IPS-15b (cell line): ENCODE results near the gene AVPI1.
A peak's percentile ranks its signal among the peaks of the same experiment; 100 is the strongest.

Source experiments
- H3K27me3 ChIP-seq: one replicate; pipeline ENCODE4 v1.6.1; 2013; ENCODE audit warnings: low read length; ENCODE audit not compliant: control insufficient read depth, insufficient read depth
- H3K36me3 ChIP-seq: one replicate; pipeline ENCODE4 v1.6.1; 2013; ENCODE audit warnings: low read length; ENCODE audit not compliant: control insufficient read depth, insufficient read depth
- H3K4me1 ChIP-seq: one replicate; pipeline ENCODE4 v1.6.1; 2013; ENCODE audit warnings: mild to moderate bottlenecking, low read length; ENCODE audit not compliant: control insufficient read depth, insufficient read depth
- H3K4me3 ChIP-seq: one replicate; pipeline ENCODE4 v1.5.1; 2013; ENCODE audit warnings: low read depth, low read length
- H3K9ac ChIP-seq: one replicate; pipeline ENCODE4 v1.6.1; 2013; ENCODE audit warnings: low read depth, mild to moderate bottlenecking, low read length
- H3K9me3 ChIP-seq: one replicate; pipeline ENCODE4 v1.6.1; 2013; ENCODE audit warnings: mild to moderate bottlenecking, low read length; ENCODE audit not compliant: control insufficient read depth, insufficient read depth

The AVPI1 gene

GRCh38 chr10:97686962-97687784 lies at the start of gene AVPI1:
AVPI1 (minus strand) TSS chr10:97687241; CDS start chr10:97679905, 7,336 bp downstream.
- Histone ChIP-seq H3K4me3 (peak within 1 kb of the TSS; percentile 95), H3K9ac (peak within 1 kb of the TSS; percentile 92), H3K9me3 (no peaks in the 10 kb centered on the region), H3K27me3 (peaks cover 3% of the 10 kb centered on the region), H3K36me3 (no peaks in the 10 kb centered on the region), H3K4me1 (peaks cover 10% of the 10 kb centered on the region)

GRCh38 chr10:97736403-97736901 lies 49.4 kb upstream of the AVPI1 start:
- Histone ChIP-seq H3K4me3 (no peak overlapping the region), H3K36me3 (no peaks in the 10 kb centered on the region), H3K9ac (no peak overlapping the region), H3K27me3 (peaks cover 26% of the 10 kb centered on the region), H3K9me3 (peaks cover 9% of the 10 kb centered on the region), H3K4me1 (no peaks in the 10 kb centered on the region)

GRCh38 chr10:97734021-97734420 lies 47.0 kb upstream of the AVPI1 start:
- Histone ChIP-seq H3K4me3 (no peak overlapping the region), H3K27me3 (peaks cover 26% of the 10 kb centered on the region), H3K9ac (no peak overlapping the region), H3K36me3 (no peaks in the 10 kb centered on the region), H3K4me1 (no peaks in the 10 kb centered on the region), H3K9me3 (peaks cover 9% of the 10 kb centered on the region)

GRCh38 chr10:97733256-97733655 lies 46.2 kb upstream of the AVPI1 start:
- peaks cover 9% of the 10 kb centered on the region for H3K9me3 ChIP-seq
- H3K4me1 ChIP-seq: no peaks in the 10 kb centered on the region
- no peaks in the 10 kb centered on the region for H3K36me3 ChIP-seq
- peaks cover 26% of the 10 kb centered on the region for H3K27me3 ChIP-seq
- H3K9ac ChIP-seq: no peak overlapping the region
- no peak overlapping the region for H3K4me3 ChIP-seq

GRCh38 chr10:97732052-97732359 lies 45.0 kb upstream of the AVPI1 start:
- H3K4me3 ChIP-seq: no peak overlapping the region
- no peaks in the 10 kb centered on the region for H3K4me1 ChIP-seq
- peaks cover 26% of the 10 kb centered on the region for H3K27me3 ChIP-seq
- H3K9me3 ChIP-seq: peaks cover 9% of the 10 kb centered on the region
- H3K9ac ChIP-seq: no peak overlapping the region
- no peaks in the 10 kb centered on the region for H3K36me3 ChIP-seq

- no peaks in the 10 kb centered on the region for H3K36me3 ChIP-seq
- H3K9me3 ChIP-seq: peaks cover 6% of the 10 kb centered on the region
- H3K4me1 ChIP-seq: no peaks in the 10 kb centered on the region
- no peak overlapping the region for H3K4me3 ChIP-seq
- no peak overlapping the region for H3K9ac ChIP-seq
- peaks cover 24% of the 10 kb centered on the region for H3K27me3 ChIP-seq
Measured at GRCh38 chr10:97731346-97732051, 44.5 kb upstream of the AVPI1 start.

- Histone ChIP-seq H3K9me3 (no peaks in the 10 kb centered on the region), H3K36me3 (no peaks in the 10 kb centered on the region), H3K4me1 (no peaks in the 10 kb centered on the region), H3K27me3 (peaks cover 3% of the 10 kb centered on the region), H3K4me3 (no peak overlapping the region), H3K9ac (no peak overlapping the region)
Measured at GRCh38 chr10:97729014-97729413, 42.0 kb upstream of the AVPI1 start.

- H3K9ac ChIP-seq: no peak overlapping the region
- H3K36me3 ChIP-seq: no peaks in the 10 kb centered on the region
- no peaks in the 10 kb centered on the region for H3K4me1 ChIP-seq
- H3K27me3 ChIP-seq: no peaks in the 10 kb centered on the region
- no peaks in the 10 kb centered on the region for H3K9me3 ChIP-seq
- no peak overlapping the region for H3K4me3 ChIP-seq
Measured at GRCh38 chr10:97726636-97727178, 39.7 kb upstream of the AVPI1 start.

GRCh38 chr10:97724341-97724941 lies 37.4 kb upstream of the AVPI1 start:
- Histone ChIP-seq H3K4me1 (peaks cover 1% of the 10 kb centered on the region), H3K9ac (no peak overlapping the region), H3K9me3 (no peaks in the 10 kb centered on the region), H3K4me3 (no peak overlapping the region), H3K27me3 (no peaks in the 10 kb centered on the region), H3K36me3 (no peaks in the 10 kb centered on the region)

GRCh38 chr10:97723001-97723400 lies 36.0 kb upstream of the AVPI1 start:
- peaks cover 2% of the 10 kb centered on the region for H3K4me1 ChIP-seq
- H3K9ac ChIP-seq: no peak overlapping the region
- H3K36me3 ChIP-seq: no peaks in the 10 kb centered on the region
- no peaks in the 10 kb centered on the region for H3K27me3 ChIP-seq
- no peak overlapping the region for H3K4me3 ChIP-seq
- no peaks in the 10 kb centered on the region for H3K9me3 ChIP-seq

- Histone ChIP-seq H3K36me3 (peaks cover 7% of the 10 kb centered on the region), H3K9ac (no peak overlapping the region), H3K27me3 (no peaks in the 10 kb centered on the region), H3K4me3 (no peak overlapping the region), H3K9me3 (no peaks in the 10 kb centered on the region), H3K4me1 (peaks cover 2% of the 10 kb centered on the region)
Measured at GRCh38 chr10:97721871-97722780, 35.1 kb upstream of the AVPI1 start.
